ENCODE measurements around the gene TRIP4. TPM values are rescaled to one million over a fixed set of nuclear protein-coding genes. Genes with fewer than 3 reads are reported as not detected.

The TRIP4 gene
- total RNA-seq, 1 experiment from 2014 or later: 26.2 TPM

GRCh38 chr15:64462492-64462891 is 74.9 kb downstream of the TRIP4 start:
- no peak for TF ChIP-seq CTCF (IDR thresholded peaks at IDR 0.05; ENCODE audit: insufficient read depth in 1 of 2, low read depth in 1 of 2, low read length in 1 of 2, severe bottlenecking in 1 of 2, unreplicated experiment in 1 of 2)
- POLR2A ChIA-PET: no interaction called here
- Histone ChIP-seq H3K27me3 (replicated peaks; ENCODE audit: control insufficient read depth, insufficient read depth, low read length) (no peaks in the 10 kb centered on the region), H3K4me3 (ENCODE audit: low read depth, low read length) (no peak overlapping the region), H3K36me3 (ENCODE audit: control insufficient read depth, insufficient read depth, low read length) (no peaks in the 10 kb centered on the region), H3K9me3 (no peaks in the 10 kb centered on the region), H3K4me1 (peaks cover 29% of the 10 kb centered on the region)
- Mint-ChIP-seq H3K27me3 (ENCODE audit: insufficient read depth, unreplicated experiment) (no peaks in the 10 kb centered on the region), H3K4me3 (ENCODE audit: unreplicated experiment) (peak overlapping the region; percentile 94), H3K4me1 (ENCODE audit: low read depth, unreplicated experiment) (peaks cover 15% of the 10 kb centered on the region), H3K9me3 (ENCODE audit: unreplicated experiment) (no peaks in the 10 kb centered on the region), H3K36me3 (ENCODE audit: insufficient read depth, unreplicated experiment) (peaks cover 13% of the 10 kb centered on the region), H3K27ac (ENCODE audit: unreplicated experiment) (no peak overlapping the region)
- intact Hi-C loops (cut with micrococcal nuclease; ENCODE audit: unreplicated experiment): no loop called here
- DNase-seq: no peak
- CTCF ChIA-PET: no interaction called here
- BruUV-seq (replicated peaks): TSS peak; percentile 15

- no peaks in the 10 kb centered on the region for H3K27me3 ChIP-seq (replicated peaks; ENCODE audit: control insufficient read depth, insufficient read depth, low read length)
- intact Hi-C loops (cut with micrococcal nuclease; ENCODE audit: unreplicated experiment): no loop called here
- H3K9me3 ChIP-seq: no peaks in the 10 kb centered on the region
- Mint-ChIP-seq H3K27me3 (ENCODE audit: insufficient read depth, unreplicated experiment) (no peaks in the 10 kb centered on the region), H3K36me3 (ENCODE audit: insufficient read depth, unreplicated experiment) (peaks cover 19% of the 10 kb centered on the region), H3K9me3 (ENCODE audit: unreplicated experiment) (no peaks in the 10 kb centered on the region), H3K4me1 (ENCODE audit: low read depth, unreplicated experiment) (peaks cover 9% of the 10 kb centered on the region), H3K27ac (ENCODE audit: unreplicated experiment) (no peak overlapping the region), H3K4me3 (ENCODE audit: unreplicated experiment) (no peak overlapping the region)
- DNase-seq: no peak
- BruUV-seq (replicated peaks): TSS peak; percentile 3
- ChIA-PET CTCF (no interaction called here), POLR2A (no interaction called here)
- H3K4me3 ChIP-seq (ENCODE audit: low read depth, low read length): no peak overlapping the region
- H3K4me1 ChIP-seq: peaks cover 17% of the 10 kb centered on the region
- no peaks in the 10 kb centered on the region for H3K36me3 ChIP-seq (ENCODE audit: control insufficient read depth, insufficient read depth, low read length)
- TF ChIP-seq CTCF (IDR thresholded peaks at IDR 0.05; ENCODE audit: insufficient read depth in 1 of 2, low read depth in 1 of 2, low read length in 1 of 2, severe bottlenecking in 1 of 2, unreplicated experiment in 1 of 2): no peak
Observed at GRCh38 chr15:64464276-64465005, 76.8 kb downstream of the TRIP4 start.

GRCh38 chr15:64466408-64467141 is 78.9 kb downstream of the TRIP4 start:
- intact Hi-C loops (cut with micrococcal nuclease; ENCODE audit: unreplicated experiment): no loop called here
- Histone ChIP-seq H3K4me1 (peaks cover 7% of the 10 kb centered on the region), H3K36me3 (ENCODE audit: control insufficient read depth, insufficient read depth, low read length) (no peaks in the 10 kb centered on the region; the same call in 1 of the 2 replicates), H3K4me3 (ENCODE audit: low read depth, low read length) (no peak overlapping the region), H3K27me3 (replicated peaks; ENCODE audit: control insufficient read depth, insufficient read depth, low read length) (no peaks in the 10 kb centered on the region), H3K9me3 (no peaks in the 10 kb centered on the region)
- Mint-ChIP-seq H3K27me3 (ENCODE audit: insufficient read depth, unreplicated experiment) (no peaks in the 10 kb centered on the region), H3K4me3 (ENCODE audit: unreplicated experiment) (no peak overlapping the region), H3K9me3 (ENCODE audit: unreplicated experiment) (no peaks in the 10 kb centered on the region), H3K36me3 (ENCODE audit: insufficient read depth, unreplicated experiment) (peaks cover 27% of the 10 kb centered on the region), H3K27ac (ENCODE audit: unreplicated experiment) (no peak overlapping the region), H3K4me1 (ENCODE audit: low read depth, unreplicated experiment) (no peaks in the 10 kb centered on the region)
- no peak for TF ChIP-seq CTCF (IDR thresholded peaks at IDR 0.05; ENCODE audit: insufficient read depth in 1 of 2, low read depth in 1 of 2, low read length in 1 of 2, severe bottlenecking in 1 of 2, unreplicated experiment in 1 of 2)
- ChIA-PET POLR2A (no interaction called here), CTCF (interaction anchor here (1.0 kb wide), 1 partner anchor 215 kb away, joined by 3 read pairs; no protein-coding TSS in a partner anchor)
- BruUV-seq (replicated peaks): no TSS peak
- DNase-seq: no peak
